Esophagus mucosa (tissue), 1 donor: ENCODE data around the gene GAB2. TPM values are rescaled to one million over a fixed set of nuclear protein-coding genes. Genes with fewer than 3 reads are reported as not detected.

Experiments used
- ATAC-seq: fragments of 200-7000 bp; cut with Tn5 transposase; one replicate; pipeline ENCODE4 v1.9.1; 2020
- total RNA-seq: library from RNA; stranded (reverse); gene quantifications from one replicate; pipeline ENCODE4 v1.2.4, GENCODE V29; 2023
- donor health status: DM: yes; HTN: yes; CAD: no.

GAB2 gene
- total RNA-seq, 1 donor from 2014 or later: 10.8 TPM

DNA sequence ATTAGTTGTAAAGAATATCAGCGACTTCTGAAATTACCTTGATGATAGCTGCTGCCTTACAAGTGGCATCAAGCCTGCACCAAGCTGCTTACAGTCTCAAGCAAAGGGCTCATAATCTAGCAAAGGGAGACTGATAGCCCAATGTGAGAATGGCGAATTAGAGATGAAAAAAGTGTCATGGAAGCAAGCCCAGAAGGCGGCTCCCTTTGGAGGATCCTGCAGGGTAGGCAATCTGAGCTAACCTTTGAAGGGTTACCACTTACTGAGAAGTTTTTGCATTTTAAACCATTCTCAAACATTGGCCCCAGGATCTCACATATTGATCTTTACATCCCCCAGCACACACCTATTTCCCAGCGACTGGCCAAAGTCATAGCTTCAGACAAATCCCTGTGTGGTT is 18.5 kb downstream of the GAB2 start:
- ATAC-seq: no peak

DNA sequence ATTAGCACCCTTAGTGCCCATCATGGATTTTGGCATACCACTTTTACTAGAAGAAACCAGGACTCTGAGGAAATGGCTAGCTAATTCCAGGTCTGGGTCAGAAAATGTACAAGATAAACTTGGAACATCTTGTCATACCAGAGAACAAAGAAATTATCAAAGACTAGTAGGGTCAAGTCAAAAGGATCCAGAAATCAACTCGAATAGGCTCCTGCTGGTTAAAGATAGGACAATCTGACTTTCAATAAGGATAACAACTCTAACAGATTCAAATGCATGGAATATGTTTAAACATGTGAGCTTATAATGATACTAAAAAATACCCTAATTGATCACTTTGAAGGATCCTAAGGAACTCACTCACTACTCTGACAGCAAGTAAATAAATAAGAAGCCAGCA is 18.9 kb downstream of the GAB2 start:
- no peak for ATAC-seq

GRCh38 chr11:78397398-78397797 is 20.2 kb downstream of the GAB2 start:
- ATAC-seq: peak; percentile 33

GRCh38 chr11:78395597-78395996 is 22.0 kb downstream of the GAB2 start:
- ATAC-seq: no peak

DNA sequence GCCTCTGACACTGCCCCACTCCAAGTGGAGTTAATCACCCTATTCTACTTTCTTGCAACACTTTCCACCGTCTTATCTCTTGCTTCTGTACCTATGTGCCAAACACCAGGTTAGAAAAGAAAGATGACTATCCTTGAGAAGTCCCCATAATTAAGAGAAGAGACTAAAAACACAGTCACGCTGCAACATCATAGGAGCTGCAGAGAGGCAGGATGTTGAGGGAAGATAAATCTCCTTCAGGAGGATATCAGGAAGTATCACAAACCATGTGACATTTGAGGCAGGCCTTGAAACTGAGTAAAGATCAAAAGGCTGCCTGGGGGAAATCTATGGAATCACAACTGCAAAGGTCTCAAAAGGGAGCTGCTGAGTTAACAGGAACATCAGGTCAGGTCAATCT is 24.8 kb downstream of the GAB2 start:
- ATAC-seq: no peak

DNA sequence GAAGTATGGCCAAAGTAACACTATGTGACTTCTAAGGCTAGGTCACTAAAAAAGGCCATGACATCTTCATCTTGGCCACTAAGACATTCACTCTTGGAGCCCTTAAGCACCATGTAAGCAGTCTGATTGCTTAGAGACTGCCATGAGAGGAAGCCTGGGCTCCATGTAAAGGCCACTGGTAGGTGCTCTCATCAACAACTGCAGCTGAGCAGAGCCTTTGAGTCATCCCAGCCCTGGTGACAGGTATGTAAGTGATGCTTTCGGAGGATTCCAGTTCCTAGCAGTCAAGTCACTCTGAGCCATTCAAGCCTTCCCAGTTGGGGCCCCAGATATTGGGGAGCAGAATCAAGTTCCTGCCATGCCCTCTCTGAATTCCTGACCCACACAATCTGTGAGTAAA is 26.2 kb downstream of the GAB2 start:
- ATAC-seq: no peak

- no peak for ATAC-seq
These were observed 26.8 kb downstream of the GAB2 start for GRCh38 chr11:78390809-78391208.

- no peak for ATAC-seq
These were observed 31.2 kb downstream of the GAB2 start for GRCh38 chr11:78386215-78386941.

GRCh38 chr11:78385205-78385604 is 32.4 kb downstream of the GAB2 start:
- no peak for ATAC-seq

DNA sequence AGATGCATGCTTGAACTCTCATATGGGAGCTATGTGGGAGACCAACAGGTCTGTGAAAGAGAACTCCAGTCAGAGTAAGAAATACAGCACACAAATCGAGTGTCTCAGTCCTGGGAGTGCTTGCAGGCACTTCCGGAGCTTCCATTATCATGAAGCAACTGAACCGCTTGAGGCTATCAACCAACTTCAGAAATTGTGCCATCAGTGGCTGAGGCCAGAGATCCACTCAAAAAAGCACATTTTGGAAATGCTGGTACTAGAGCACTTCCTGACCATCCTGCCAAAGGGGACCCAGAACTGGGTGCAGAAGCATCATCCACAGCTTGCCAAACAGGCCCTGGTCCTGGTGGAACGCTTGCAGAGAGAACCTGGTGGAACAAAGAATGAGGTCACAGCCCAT is 33.4 kb downstream of the GAB2 start:
- ATAC-seq: no peak

DNA sequence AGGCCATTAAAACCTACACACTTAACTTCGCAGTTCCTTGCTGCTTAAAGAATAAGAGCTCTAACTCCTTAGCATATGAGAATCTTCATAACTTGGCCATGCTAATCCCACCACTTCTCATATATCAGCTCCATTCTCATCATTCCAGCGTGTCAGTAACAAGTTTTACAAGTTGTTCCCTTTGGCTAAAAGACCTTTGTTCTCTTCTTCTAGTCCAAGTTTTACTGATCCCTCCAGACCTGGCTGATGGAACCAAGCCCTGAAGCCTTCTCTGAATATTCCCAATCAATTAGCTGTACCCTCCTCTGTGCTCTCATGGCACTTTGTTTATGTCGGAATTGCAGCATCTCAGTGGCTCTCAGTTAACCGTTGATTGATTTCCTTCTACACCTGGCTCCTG is 35.8 kb downstream of the GAB2 start:
- no peak for ATAC-seq

DNA sequence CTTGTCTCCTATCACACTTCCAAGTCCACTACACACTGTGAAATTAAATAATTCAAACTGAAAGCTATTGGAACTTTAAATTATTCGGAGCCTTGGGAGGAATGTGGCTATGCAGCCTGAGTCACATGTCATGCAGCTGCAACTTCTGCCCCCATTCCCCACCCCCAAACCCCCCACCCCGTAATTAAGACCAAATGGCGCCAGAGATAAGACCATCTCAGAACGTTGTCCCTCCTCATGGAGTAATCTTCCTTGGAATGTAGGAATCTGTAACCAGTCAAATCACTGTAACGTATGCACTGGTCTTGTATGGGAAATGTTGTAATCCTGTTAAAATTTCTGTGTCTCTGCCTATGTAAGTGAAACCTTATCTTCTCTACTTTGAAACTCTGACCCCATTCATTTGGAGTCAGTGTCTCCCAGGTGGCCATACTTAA is 37.0 kb downstream of the GAB2 start:
- ATAC-seq: no peak

- ATAC-seq: no peak
These were observed 38.5 kb downstream of the GAB2 start for GRCh38 chr11:78379039-78379670.

- ATAC-seq: no peak
These were observed 39.8 kb downstream of the GAB2 start for GRCh38 chr11:78377625-78378418.

DNA sequence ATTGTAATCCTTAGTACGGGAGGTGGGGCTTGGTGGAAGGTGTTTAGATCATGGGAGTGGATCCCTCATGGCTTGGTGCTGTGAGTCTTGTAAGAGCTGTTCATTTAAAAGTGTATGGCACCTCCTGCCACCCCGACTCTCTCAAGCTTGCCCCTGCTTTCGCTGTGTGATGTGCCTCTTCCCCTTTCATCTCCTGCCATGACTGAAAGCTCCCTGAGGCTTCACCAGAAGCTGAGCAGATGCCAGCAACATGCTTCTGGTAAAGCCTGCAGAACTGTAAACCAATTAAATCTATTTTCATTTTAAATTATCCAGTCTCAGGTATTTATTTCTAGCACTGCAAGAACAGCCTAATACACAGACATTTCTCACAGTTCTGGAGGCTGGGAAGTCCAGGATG is 40.8 kb downstream of the GAB2 start:
- no peak for ATAC-seq

- ATAC-seq: no peak
These were observed 42.7 kb downstream of the GAB2 start for GRCh38 chr11:78374917-78375316.

DNA sequence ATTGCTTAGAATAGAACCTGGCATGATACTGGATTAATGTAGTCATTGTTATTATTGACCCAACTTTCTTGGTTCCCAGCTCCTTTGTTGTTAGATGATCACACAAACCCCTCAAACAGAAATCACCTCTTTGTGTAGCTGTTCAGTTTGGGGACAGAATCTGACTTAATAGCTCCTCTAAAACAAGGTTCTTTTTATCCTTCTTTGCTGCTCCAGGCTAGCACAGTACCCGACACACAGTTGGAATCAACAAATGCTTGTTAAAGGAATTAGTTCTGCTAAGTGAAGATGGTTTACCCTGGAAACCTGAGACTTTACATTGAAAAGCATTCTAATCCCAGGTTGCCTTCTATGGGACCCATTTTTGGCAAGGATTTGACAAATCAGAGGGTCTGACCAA is 43.9 kb downstream of the GAB2 start:
- no peak for ATAC-seq

GRCh38 chr11:78372114-78372768 is 45.4 kb downstream of the GAB2 start:
- ATAC-seq: no peak

DNA sequence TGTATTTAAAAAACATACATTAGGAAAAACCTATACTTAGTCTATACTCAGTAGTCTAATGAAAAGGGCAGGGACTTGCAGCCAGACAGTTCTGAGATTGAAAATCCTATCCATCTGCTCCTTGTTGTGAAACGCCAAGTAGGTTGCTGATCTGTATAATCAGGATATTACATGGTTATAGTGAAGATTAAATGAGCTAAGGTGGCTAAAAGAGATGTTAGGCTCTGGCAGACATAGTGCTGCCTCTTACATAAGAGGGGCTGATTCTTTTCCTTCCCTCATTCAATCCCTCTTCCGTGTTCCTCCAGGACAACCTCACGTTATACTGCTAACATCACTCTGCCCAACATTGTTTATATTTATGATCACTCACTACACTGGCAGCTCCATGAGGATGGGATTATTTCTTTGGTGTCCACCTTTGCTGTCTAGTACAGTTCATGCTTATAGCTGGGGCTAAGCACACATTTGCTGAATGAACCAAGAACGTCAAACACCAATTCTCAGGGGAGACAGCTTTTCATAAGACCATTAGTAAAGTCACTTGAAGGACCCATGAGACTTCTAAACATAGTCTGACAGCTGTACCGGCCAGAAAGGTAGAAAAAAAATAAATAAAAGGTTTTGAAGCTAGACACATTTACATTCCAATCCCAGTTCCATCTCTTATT is 46.3 kb downstream of the GAB2 start:
- ATAC-seq: no peak

- no peak for ATAC-seq
These were observed 47.0 kb downstream of the GAB2 start for GRCh38 chr11:78370406-78371172.

GRCh38 chr11:78365381-78365792 is 52.2 kb downstream of the GAB2 start:
- no peak for ATAC-seq
